Thyroid gland (tissue), 4 donors: Measurements from ENCODE around the gene CST11. TPM values are rescaled to one million over a fixed set of nuclear protein-coding genes. Genes with fewer than 3 reads are reported as not detected.

Source experiments
- DNase-seq, 2 donors: peaks; one replicate each; pipeline ENCODE4 v3.0.0-alpha.2; 2019
- H3K27ac ChIP-seq, 3 donors: fragments of 200-600 bp; sonication (generic); 1 replicate in 2 of 3; 2 replicates in 1 of 3; pipeline ENCODE4 v1.5.1; 2016 to 2019; ENCODE audit warnings: mild to moderate bottlenecking in 1 of 3, moderate library complexity in 1 of 3
- H3K27me3 ChIP-seq: fragments of 200-600 bp; sonication (generic); one replicate; pipeline ENCODE4 v1.5.1; 2019
- H3K36me3 ChIP-seq, 2 donors: fragments of 200-600 bp; sonication (generic); one replicate each; pipeline ENCODE4 v1.5.1; 2016 to 2019
- H3K4me1 ChIP-seq, 2 donors: fragments of 200-600 bp; sonication (generic); one replicate each; pipeline ENCODE4 v1.5.1; 2017 to 2019
- H3K4me3 ChIP-seq, 3 donors: fragments of 200-600 bp; sonication (generic); replicated peaks in 1 of 3; 1 replicate in 2 of 3; 2 replicates in 1 of 3; pipeline ENCODE4 v1.5.1; 2016; ENCODE audit warnings: mild to moderate bottlenecking in 1 of 3
- H3K9me3 ChIP-seq: fragments of 200-600 bp; sonication (generic); one replicate; pipeline ENCODE4 v1.5.1; 2017
- CTCF ChIP-seq, 6 experiments: fragments of 200-600 bp in 3 of 6; fragments of 450-650 bp in 3 of 6; sonication (generic) in 3 of 6; IDR thresholded peaks; one replicate each; pipeline ENCODE4 v1.5.1; 2016 to 2019; ENCODE audit warnings: antibody characterized with exemption in 6 of 6, mild to moderate bottlenecking in 2 of 6, inconsistent platforms in 1 of 6, moderate library complexity in 1 of 6
- POLR2A ChIP-seq, 2 donors: fragments of 450-650 bp; IDR thresholded peaks; one replicate each; pipeline ENCODE4 v1.6.1; 2017; ENCODE audit warnings: antibody characterized with exemption in 2 of 2, mild to moderate bottlenecking in 2 of 2, moderate library complexity in 1 of 2
- WGBS, 2 donors: methylation state at CpG; one replicate each; pipeline ENCODE4 v1.1.5; 2017; 5-methylcytosine and 5-hydroxymethylcytosine counted together
- intact Hi-C: fragments of 100-400 bp; cut with DNase I; formaldehyde crosslinking; loops from one replicate; pipeline ENCODE4 v1.15.1; 2023
- total RNA-seq, 4 donors: library from RNA; depleted of rRNA; stranded (reverse); fragments of >200 nt; gene quantifications; one replicate each; pipeline ENCODE4 v1.2.3, GENCODE V29; 2016

Gene CST11
- total RNA-seq, 4 donors from 2014 or later = not detected

GRCh38 chr20:23490817-23491216 is 38.1 kb upstream of the CST11 start, which contains the start of gene CST8:
CST8 (plus strand) TSS chr20:23491117; CDS start chr20:23491668, 551 bp downstream.
- Histone ChIP-seq H3K27me3 (no peaks in the 10 kb centered on the region), H3K9me3 (no peaks in the 10 kb centered on the region), H3K36me3 (no peaks in the 10 kb centered on the region), H3K4me3 (no peak within 1 kb of the TSS), H3K4me1 (no peaks in the 10 kb centered on the region), H3K27ac (no peak within 1 kb of the TSS)
- 92 to 96% methylated on average over 4 of the region's 5 CpGs for WGBS, 2 donors
- TF ChIP-seq POLR2A (IDR thresholded peaks at IDR 0.05) = no peak
- TF ChIP-seq CTCF (IDR thresholded peaks at IDR 0.05) = no peak
- DNase-seq = no peak
- intact Hi-C loops = no loop called here

- H3K27ac ChIP-seq = no peak overlapping the region
- no peaks in the 10 kb centered on the region for H3K36me3 ChIP-seq
- TF ChIP-seq POLR2A (IDR thresholded peaks at IDR 0.05) (no peak), CTCF (IDR thresholded peaks at IDR 0.05) (no peak)
- no peak for DNase-seq
- intact Hi-C loops = no loop called here
- H3K9me3 ChIP-seq = no peaks in the 10 kb centered on the region
- H3K27me3 ChIP-seq = no peaks in the 10 kb centered on the region
- H3K4me3 ChIP-seq = no peak overlapping the region
- H3K4me1 ChIP-seq = no peaks in the 10 kb centered on the region
- 82 to 87% methylated on average over 3 of the region's 3 CpGs for WGBS, 2 donors
These were observed 36.3 kb upstream of the CST11 start for GRCh38 chr20:23488996-23489395.

DNA sequence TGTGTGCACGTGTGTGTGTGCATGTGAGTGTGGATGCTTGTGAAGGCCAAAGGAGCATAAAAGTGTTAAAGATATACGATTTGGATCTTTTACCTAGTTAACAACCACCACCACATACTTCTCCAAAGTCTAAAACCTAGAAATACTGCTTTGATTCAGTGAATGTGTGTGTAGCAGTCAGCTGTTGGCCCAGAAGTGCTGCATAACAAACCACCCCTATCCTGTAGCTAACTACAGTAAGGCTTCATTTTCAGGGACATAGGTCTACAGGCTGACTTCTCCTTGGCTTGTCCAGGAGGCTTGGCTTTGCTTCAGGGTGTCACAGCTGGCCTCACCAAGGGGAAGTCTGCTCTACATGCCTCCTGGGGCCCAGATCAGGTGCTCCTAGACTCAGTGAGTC is 35.8 kb upstream of the CST11 start:
- no peak for DNase-seq
- H3K36me3 ChIP-seq = no peaks in the 10 kb centered on the region
- H3K27me3 ChIP-seq = no peaks in the 10 kb centered on the region
- no peaks in the 10 kb centered on the region for H3K4me1 ChIP-seq
- intact Hi-C loops = no loop called here
- H3K9me3 ChIP-seq = no peaks in the 10 kb centered on the region
- no peak overlapping the region for H3K4me3 ChIP-seq
- no peak overlapping the region for H3K27ac ChIP-seq
- WGBS, 2 donors = 78 to 82% methylated on average over 2 of the region's 2 CpGs
- TF ChIP-seq POLR2A (IDR thresholded peaks at IDR 0.05) (no peak), CTCF (IDR thresholded peaks at IDR 0.05) (no peak)

- Histone ChIP-seq H3K4me1 (no peaks in the 10 kb centered on the region), H3K27me3 (no peaks in the 10 kb centered on the region), H3K4me3 (no peak overlapping the region), H3K27ac (no peak overlapping the region), H3K9me3 (no peaks in the 10 kb centered on the region), H3K36me3 (no peaks in the 10 kb centered on the region)
- WGBS, 2 donors = 62 to 63% methylated on average over 4 of the region's 4 CpGs
- DNase-seq = no peak
- intact Hi-C loops = no loop called here
- no peak for TF ChIP-seq POLR2A (IDR thresholded peaks at IDR 0.05)
- TF ChIP-seq CTCF (IDR thresholded peaks at IDR 0.05) = no peak
These were observed 31.4 kb upstream of the CST11 start for GRCh38 chr20:23484081-23484480.

GRCh38 chr20:23482138-23482537 is 29.5 kb upstream of the CST11 start:
- TF ChIP-seq CTCF (IDR thresholded peaks at IDR 0.05) (no peak), POLR2A (IDR thresholded peaks at IDR 0.05) (no peak)
- H3K4me3 ChIP-seq = no peak overlapping the region
- H3K9me3 ChIP-seq = no peaks in the 10 kb centered on the region
- 68% methylated on average over 2 of the region's 2 CpGs for WGBS, 2 donors
- H3K27ac ChIP-seq = no peak overlapping the region
- intact Hi-C loops = no loop called here
- no peaks in the 10 kb centered on the region for H3K27me3 ChIP-seq
- no peaks in the 10 kb centered on the region for H3K4me1 ChIP-seq
- no peak for DNase-seq
- no peaks in the 10 kb centered on the region for H3K36me3 ChIP-seq
